Adrenal gland (tissue), 12 donors: ENCODE measurements around the gene ZNF74. TPM values are rescaled to one million over a fixed set of nuclear protein-coding genes. Genes with fewer than 3 reads are reported as not detected.

ENCODE experiments used
- DNase-seq, 7 donors: peaks; one replicate each; pipeline ENCODE4 v3.0.0-alpha.2; 2019 to 2020
- H3K27ac ChIP-seq, 5 donors: fragments of 200-600 bp; sonication (generic) in 4 of 5; 1 replicate in 3 of 5; 2 replicates in 2 of 5; pipeline versions ENCODE4 v1.5.1 to v1.8.0; 2016 to 2020; ENCODE audit warnings: mild to moderate bottlenecking in 1 of 5
- H3K27me3 ChIP-seq: fragments of 200-600 bp; 2 replicates; pipeline ENCODE4 v1.8.0; 2021
- H3K36me3 ChIP-seq, 2 donors: fragments of 200-600 bp; replicated peaks in 1 of 2; 1 replicate in 1 of 2; 2 replicates in 1 of 2; pipeline versions ENCODE4 v1.5.1 to v1.8.0; 2018 to 2022
- H3K4me1 ChIP-seq, 2 donors: fragments of 200-600 bp; replicated peaks in 1 of 2; 1 replicate in 1 of 2; 2 replicates in 1 of 2; pipeline versions ENCODE4 v1.5.1 to v1.8.0; 2018 to 2021
- H3K4me3 ChIP-seq, 4 donors: fragments of 200-600 bp; sonication (generic) in 3 of 4; one replicate each; pipeline ENCODE4 v1.5.1; 2016 to 2018
- H3K9me3 ChIP-seq, 3 donors: fragments of 200-600 bp; sonication (generic) in 1 of 3; replicated peaks in 1 of 3; 1 replicate in 2 of 3; 2 replicates in 1 of 3; pipeline versions ENCODE4 v1.5.1 to v1.8.0; 2016 to 2021
- POLR2A ChIP-seq, 2 donors: fragments of 450-650 bp; IDR thresholded peaks; one replicate each; pipeline ENCODE4 v1.6.1; 2017; ENCODE audit warnings: antibody characterized with exemption in 2 of 2, mild to moderate bottlenecking in 2 of 2, moderate library complexity in 1 of 2
- WGBS, 4 donors: extraction: QIAGEN DNeasy Blood & Tissue Kit in 2 of 4; methylation state at CpG; one replicate each; pipeline versions ENCODE4 v1.1.5 to v1.1.7; 2013 to 2017; 5-methylcytosine and 5-hydroxymethylcytosine counted together
- intact Hi-C, 2 donors: fragments of 100-400 bp; cut with DNase I; formaldehyde crosslinking; loops; one replicate each; pipeline versions ENCODE4 v1.14.1 to v1.15.0; 2022 to 2023
- polyA plus RNA-seq, 3 donors: library from polyadenylated mRNA; stranded (reverse); fragments of 200-250 nt in 2 of 3; fragments of 350-450 nt in 1 of 3; fragmentation: Illumina TruSeq in 1 of 3; extraction: RNeasy Lipid Tissue Mini Kit (QIAGEN cat#74804) in 1 of 3; gene quantifications; one replicate each; pipeline ENCODE4 v1.2.3, GENCODE V29; 2013 to 2014
- total RNA-seq, 9 donors: library from RNA; depleted of rRNA in 4 of 9; stranded (reverse); fragments of >200 nt in 4 of 9; fragments of 120-200 nt in 1 of 9; fragmentation: NEBNext Ultra II Directional in 1 of 9; extraction: Animal tissue kit (Norgen Biotek cat#: 25700) in 1 of 9; gene quantifications; one replicate each; pipeline versions ENCODE4 v1.1.0 to v1.2.4, GENCODE V29; 2013 to 2023
- TF ChIP-seq, protein P1 (sequence below), 6 experiments: fragments of 450-650 bp in 4 of 6; fragments of 200-600 bp in 2 of 6; sonication (generic) in 1 of 6; IDR thresholded peaks; 1 replicate in 5 of 6; 2 replicates in 1 of 6; pipeline versions ENCODE4 v1.5.1 to v1.8.0; 2016 to 2021; ENCODE audit warnings: antibody characterized with exemption in 6 of 6, mild to moderate bottlenecking in 2 of 6, moderate library complexity in 1 of 6
- donor health status: healthy with polysubstance abuse.
- donor health status: Bipolar disorder and iron deficiency.
- donor health status: DM: yes; HTN: yes; CAD: no.
- donor health status: DM: no; HTN: no; CAD: no.
- donor health status: DM: no; HTN: no; CAD: no.
- donor health status: DM: yes; HTN: yes; CAD: no.

Gene ZNF74
- total and polyA plus RNA-seq, 12 donors: 4.4 to 28.9 (median 9.5) TPM

DNA sequence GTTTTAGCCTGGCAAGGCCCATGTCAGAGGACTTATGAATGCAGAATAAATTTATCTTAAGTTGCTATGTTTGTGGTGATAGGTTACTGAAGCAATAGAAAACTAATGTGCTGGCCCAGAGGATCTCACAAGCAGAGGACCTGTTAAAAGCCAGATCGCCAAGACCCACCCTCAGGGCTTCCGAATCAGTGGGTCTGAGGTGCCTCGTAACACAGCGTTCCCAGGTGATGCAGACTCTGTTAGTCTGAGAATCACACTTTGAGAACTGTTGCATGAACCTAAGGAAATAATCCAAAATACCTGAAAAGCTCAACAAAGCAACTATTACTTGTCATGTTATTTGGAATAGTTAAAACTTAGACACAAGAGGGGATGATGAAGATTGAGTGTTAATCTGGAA lies 50.4 kb downstream of the ZNF74 start:
- H3K9me3 ChIP-seq: no peaks in the 10 kb centered on the region
- DNase-seq: no peak
- H3K4me3 ChIP-seq: no peak overlapping the region
- H3K4me1 ChIP-seq: no peaks in the 10 kb centered on the region
- H3K27me3 ChIP-seq: no peaks in the 10 kb centered on the region
- TF ChIP-seq POLR2A (IDR thresholded peaks at IDR 0.05): no peak
- TF ChIP-seq, protein P1, sequence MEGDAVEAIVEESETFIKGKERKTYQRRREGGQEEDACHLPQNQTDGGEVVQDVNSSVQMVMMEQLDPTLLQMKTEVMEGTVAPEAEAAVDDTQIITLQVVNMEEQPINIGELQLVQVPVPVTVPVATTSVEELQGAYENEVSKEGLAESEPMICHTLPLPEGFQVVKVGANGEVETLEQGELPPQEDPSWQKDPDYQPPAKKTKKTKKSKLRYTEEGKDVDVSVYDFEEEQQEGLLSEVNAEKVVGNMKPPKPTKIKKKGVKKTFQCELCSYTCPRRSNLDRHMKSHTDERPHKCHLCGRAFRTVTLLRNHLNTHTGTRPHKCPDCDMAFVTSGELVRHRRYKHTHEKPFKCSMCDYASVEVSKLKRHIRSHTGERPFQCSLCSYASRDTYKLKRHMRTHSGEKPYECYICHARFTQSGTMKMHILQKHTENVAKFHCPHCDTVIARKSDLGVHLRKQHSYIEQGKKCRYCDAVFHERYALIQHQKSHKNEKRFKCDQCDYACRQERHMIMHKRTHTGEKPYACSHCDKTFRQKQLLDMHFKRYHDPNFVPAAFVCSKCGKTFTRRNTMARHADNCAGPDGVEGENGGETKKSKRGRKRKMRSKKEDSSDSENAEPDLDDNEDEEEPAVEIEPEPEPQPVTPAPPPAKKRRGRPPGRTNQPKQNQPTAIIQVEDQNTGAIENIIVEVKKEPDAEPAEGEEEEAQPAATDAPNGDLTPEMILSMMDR (IDR thresholded peaks at IDR 0.05): no peak
- H3K36me3 ChIP-seq: peaks cover 0 to 23% of the 10 kb centered on the region in 2 donors
- intact Hi-C loops: no loop called here
- no peak overlapping the region for H3K27ac ChIP-seq
- WGBS, 4 donors: 97 to 100% (median 99%) methylated on average over 4 of the region's 4 CpGs

DNA sequence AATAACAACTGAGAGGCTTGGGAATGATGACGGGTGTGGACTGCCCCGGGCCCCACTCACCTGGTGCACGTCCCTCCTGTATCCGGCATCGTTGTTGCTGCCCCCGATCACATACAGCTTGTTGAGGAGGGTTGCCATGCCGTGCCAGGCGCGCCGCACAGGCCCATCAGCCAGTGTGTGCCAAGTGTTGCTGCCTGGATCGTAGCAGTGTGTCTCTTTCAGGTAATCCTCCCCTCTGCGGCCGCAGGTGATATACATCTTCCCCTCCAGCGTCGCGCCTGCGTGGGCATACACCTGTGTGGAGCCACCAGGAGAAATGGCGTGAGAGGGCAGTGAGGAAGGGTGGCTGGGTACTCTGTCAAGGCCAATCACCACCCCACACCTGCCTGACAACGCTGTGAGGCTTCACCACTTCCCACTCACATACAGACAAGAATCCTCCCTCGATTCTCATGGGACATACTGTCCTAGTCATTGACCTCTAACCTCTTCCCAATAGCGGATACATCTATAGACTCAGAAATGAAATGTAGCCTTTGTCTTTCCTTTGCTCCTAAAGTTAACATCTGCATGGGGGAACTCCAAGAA lies 52.5 kb downstream of the ZNF74 start:
- Histone ChIP-seq H3K27ac (no peak overlapping the region), H3K4me3 (no peak overlapping the region), H3K36me3 (peaks cover 0 to 23% of the 10 kb centered on the region in 2 donors), H3K27me3 (no peaks in the 10 kb centered on the region), H3K9me3 (no peaks in the 10 kb centered on the region), H3K4me1 (no peaks in the 10 kb centered on the region)
- intact Hi-C loops: no loop called here
- 92 to 95% (median 94%) methylated on average over 14 to 21 of the region's 21 CpGs for WGBS, 4 donors
- TF ChIP-seq POLR2A (IDR thresholded peaks at IDR 0.05): no peak
- TF ChIP-seq, protein P1 (IDR thresholded peaks at IDR 0.05): no peak
- no peak for DNase-seq

DNA sequence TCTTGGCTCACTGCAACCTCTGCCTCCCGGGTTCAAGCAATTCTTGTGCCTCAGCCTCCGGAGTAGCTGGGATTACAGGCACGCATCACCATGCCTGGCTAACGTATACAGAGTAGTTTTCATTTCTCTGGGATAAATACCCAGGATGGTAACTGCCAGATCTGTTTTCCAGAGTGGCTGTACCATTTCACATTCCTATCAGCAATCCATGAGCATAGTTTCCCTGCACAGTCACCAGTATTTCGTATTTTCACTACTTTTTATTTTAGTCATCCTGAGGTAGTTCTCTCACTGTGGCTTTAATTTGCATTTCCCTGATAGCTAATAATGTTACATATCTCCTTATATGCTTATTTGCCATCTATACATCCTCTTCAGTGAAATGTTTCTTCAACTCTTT lies 54.7 kb downstream of the ZNF74 start:
- intact Hi-C loops: no loop called here
- H3K4me3 ChIP-seq: no peak overlapping the region
- no peaks in the 10 kb centered on the region for H3K9me3 ChIP-seq
- H3K4me1 ChIP-seq: no peaks in the 10 kb centered on the region
- no peaks in the 10 kb centered on the region for H3K27me3 ChIP-seq
- TF ChIP-seq, protein P1 (IDR thresholded peaks at IDR 0.05): no peak
- TF ChIP-seq POLR2A (IDR thresholded peaks at IDR 0.05): no peak
- no peak overlapping the region for H3K27ac ChIP-seq
- peaks cover 0 to 23% of the 10 kb centered on the region in 2 donors for H3K36me3 ChIP-seq
- 90 to 94% (median 91%) methylated on average over 5 of the region's 5 CpGs for WGBS, 4 donors
- no peak for DNase-seq

DNA sequence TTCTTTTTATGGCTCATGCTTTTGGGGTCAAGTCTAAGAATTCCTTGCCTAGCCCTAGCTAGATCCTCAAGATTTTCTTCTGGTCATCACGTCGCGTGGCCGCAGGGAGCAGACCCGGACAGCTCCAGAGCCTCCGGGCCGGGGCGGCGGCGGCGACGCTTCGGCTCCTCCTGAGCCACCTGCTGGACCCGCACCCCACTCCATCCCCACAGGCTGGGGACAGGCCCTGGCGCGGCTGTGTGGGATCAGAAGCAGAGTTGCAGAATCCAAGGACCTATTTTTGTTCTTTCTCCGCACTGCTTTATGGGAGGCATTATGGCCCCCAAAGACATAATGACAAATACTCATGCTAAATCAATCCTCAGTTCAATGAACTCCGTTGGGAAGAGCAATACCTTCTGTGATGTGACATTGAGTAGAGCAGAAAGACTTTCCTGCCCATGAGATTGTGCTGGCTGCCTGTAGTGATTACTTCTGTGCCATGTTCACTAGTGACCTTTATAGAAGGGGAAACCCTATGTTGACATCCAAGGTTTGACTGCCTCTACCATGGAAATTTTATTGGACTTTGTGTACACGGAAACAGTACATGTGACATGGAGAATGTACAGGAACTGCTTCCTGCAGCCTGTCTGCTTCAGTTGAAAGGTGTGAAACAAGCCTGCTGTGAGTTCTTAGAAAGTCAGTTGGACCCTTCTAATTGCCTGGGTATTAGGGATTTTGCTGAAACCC lies 56.0 kb downstream of the ZNF74 start:
- TF ChIP-seq POLR2A (IDR thresholded peaks at IDR 0.05): no peak
- TF ChIP-seq, protein P1 (IDR thresholded peaks at IDR 0.05): no peak
- 94 to 96% (median 94%) methylated on average over 14 to 19 of the region's 19 CpGs for WGBS, 4 donors
- no peaks in the 10 kb centered on the region for H3K9me3 ChIP-seq
- peaks cover 0 to 13% of the 10 kb centered on the region in 2 donors for H3K36me3 ChIP-seq
- no peak overlapping the region for H3K4me3 ChIP-seq
- intact Hi-C loops: no loop called here
- no peaks in the 10 kb centered on the region for H3K27me3 ChIP-seq
- no peak for DNase-seq
- H3K4me1 ChIP-seq: no peaks in the 10 kb centered on the region
- no peak overlapping the region for H3K27ac ChIP-seq
